NCI-H1417 (cell line): ENCODE measurements around the gene NSUN4.
"Not testable (repeated sequence)": the region's sequence is repeated elsewhere in the genome, so short reads cannot be mapped to it uniquely, and the experiment has no call there.

Source experiments
- DNase-seq, 3 experiments: peaks; one replicate each; lab custom pipeline; 2025; lab: John Stamatoyannopoulos, UW

Gene NSUN4

DNA sequence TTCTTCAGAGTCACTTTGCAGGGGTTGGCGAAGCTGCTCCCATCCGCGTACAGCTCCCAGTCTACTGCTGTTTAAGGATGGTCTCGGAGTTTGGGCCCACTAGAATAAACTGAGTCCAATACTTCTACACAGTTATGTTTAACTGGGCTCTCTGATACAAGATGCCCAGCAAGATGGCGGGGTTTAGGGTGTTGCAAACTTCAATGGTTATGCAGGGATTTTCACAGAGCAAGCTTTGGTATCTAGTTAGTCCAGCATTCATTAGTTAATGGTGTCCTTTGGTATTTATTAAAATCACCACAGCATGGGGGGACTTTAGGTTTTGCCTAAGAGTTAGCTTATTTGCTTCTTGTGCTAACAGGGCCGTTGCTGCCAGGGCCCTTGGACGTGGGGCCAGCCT lies 12.4 kb upstream of the NSUN4 start:
- DNase-seq, result not testable (repeated sequence)

DNA sequence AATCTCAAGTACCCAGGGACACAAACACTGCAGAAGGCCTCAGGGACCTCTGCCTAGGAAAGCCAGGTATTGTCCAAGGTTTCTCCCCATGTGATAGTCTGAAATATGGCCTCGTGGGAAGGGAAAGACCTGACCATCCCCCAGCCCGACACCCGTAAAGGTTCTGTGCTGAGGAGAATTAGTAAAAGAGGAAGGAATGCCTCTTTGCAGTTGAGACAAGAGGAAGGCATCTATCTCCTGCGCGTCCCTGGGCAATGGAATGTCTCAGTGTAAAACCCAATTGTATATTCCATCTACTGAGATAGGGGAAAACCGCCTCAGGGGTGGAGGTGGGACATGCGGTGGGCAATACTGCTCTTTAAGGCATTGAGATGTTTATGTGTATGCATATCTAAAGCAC lies 10.8 kb upstream of the NSUN4 start:
- DNase-seq, result not testable (repeated sequence)

DNA sequence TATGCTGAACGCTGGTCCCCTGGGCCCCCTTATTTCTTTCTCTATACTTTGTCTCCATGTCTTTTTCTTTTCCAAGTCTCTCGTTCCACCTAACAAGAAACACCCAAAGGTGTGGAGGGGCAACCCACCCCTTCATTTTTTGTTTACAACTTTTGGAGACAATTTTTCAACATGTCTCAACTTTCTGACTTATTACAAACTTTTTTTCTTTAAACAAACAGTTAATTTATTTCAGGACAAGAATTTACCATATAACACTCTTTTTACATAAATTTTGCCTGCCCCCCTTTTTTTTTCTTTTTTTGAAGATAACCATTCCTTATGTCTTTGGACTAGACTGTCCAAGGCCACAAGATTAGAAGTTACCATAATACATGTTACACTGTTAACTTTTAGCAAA lies 10.2 kb upstream of the NSUN4 start:
- not testable (repeated sequence) for DNase-seq

DNA sequence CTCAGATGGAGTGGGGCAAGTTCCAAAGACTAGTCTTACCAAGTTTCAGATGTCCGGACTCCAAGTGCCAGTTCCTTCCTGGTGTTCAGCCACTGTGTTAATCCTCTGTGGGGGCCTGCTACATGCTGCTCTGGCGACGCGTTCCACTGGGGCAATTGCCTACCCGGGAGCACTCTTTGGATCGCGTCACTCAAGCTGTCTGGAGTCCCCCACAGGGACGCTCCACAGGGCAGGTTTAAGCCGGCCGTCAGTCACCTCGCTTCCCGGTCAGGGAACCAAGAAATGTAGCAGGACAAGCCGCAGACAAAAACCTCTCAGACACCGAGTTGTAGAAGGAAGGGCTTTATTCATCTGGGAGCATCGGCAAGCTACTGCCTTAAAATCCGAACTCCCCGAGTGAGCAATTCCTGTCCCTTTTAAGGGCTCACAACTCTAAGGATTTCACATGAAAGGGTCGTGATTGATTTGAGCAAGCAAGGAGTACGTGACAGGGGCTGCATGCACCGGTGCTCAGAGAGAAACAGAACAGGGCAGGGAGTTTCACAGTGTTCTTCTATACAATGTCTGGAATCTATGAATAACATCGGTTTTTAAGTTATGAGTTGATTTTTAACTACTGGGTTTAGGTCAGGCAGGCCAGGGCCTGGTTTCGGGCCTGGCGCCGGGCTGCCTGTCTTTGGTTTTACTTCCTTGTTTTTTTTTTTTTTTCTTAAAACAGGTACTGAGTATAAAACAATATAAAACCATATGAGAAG lies 8.6 kb upstream of the NSUN4 start:
- not testable (repeated sequence) for DNase-seq

DNA sequence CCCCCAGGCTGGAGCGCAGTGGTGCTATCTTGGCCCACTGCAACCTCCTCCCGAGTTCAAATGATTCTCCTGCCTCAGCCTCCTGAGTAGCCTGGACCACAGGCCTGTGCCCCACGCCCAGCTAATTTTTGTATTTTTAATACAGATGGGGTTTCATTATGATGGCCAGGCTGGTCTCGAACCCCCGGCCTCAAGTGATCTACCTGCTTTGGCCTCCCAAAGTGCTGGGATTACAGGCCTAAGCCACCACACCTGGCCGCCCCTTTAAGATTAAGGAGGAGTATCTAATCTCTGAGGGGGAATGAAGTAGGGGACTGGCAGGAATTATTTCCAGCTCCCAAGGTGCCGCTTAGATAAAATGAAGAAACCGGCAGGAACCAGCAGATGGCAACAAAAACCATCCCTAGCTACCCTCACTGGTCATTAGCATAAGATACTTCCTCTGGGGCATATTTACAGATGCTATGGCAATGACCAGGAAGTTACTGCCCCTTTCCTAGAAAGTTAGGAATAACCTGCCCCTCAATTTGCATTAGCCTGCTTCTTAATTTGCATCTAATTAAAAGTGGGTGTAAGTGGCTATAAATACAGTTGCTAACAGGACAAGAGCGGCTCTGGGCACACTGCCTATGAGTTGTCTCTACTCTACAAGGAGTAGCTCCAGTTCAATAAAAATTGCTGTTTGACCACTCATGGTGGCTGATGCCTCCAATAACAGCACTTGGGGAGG lies 7.1 kb upstream of the NSUN4 start:
- peak in 2 of 3 experiments; percentile 9 to 25 for DNase-seq

DNA sequence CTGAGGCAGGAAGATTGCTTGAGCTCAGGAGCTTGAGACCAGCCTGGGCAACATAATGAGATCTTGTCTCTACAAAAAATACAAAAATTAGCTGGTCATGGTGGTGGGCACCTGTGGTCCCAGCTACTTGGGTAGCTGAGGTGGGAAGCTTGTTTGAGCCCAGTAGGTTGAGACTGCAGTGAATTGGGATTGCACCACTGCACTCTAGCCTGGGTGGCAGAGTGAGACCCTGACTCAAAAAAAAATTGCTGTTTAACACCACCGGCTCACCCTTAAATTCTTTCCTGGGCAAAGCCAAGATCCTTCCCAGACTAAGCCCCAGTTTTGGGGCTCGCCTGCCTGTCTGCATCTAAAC lies 6.6 kb upstream of the NSUN4 start:
- DNase-seq, result no peak

DNA sequence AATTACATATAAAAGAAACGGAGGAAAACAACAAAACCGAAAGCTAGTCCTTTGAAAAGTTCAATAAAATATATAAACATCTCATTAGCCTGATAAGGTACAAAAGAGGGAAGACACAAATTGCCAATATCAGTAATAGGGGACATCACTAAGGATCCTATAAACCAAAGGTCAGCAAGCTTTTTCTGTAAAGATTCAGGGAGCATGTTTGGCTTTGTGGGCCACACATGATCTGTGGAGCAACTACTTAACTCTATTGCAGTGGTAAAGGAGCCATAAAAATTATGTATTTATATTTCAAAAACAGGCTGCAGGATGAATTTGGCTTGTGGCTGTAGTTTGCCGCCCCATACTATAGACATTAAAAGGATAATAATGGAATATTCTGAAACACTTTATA lies 5.5 kb upstream of the NSUN4 start:
- DNase-seq, result no peak

DNA sequence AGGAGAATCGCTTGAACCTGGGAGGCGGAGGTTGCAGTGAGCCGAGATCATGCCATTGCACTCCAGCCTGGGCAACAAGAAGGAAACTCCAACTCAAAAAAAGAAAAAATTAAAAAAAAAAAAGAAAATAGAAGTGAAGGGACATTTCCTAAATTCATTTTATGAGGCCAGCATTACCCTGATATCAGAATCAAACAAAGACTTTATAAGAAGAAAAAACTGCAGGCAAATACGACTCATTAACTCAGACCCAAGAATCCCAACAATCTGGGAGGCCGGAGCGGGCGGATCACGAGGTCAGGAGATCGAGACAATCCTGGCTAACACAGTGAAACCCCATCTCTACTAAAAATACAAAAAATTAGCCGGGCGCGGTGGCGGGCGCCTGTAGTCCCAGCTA lies 3.2 kb upstream of the NSUN4 start:
- not testable (repeated sequence) for DNase-seq

DNA sequence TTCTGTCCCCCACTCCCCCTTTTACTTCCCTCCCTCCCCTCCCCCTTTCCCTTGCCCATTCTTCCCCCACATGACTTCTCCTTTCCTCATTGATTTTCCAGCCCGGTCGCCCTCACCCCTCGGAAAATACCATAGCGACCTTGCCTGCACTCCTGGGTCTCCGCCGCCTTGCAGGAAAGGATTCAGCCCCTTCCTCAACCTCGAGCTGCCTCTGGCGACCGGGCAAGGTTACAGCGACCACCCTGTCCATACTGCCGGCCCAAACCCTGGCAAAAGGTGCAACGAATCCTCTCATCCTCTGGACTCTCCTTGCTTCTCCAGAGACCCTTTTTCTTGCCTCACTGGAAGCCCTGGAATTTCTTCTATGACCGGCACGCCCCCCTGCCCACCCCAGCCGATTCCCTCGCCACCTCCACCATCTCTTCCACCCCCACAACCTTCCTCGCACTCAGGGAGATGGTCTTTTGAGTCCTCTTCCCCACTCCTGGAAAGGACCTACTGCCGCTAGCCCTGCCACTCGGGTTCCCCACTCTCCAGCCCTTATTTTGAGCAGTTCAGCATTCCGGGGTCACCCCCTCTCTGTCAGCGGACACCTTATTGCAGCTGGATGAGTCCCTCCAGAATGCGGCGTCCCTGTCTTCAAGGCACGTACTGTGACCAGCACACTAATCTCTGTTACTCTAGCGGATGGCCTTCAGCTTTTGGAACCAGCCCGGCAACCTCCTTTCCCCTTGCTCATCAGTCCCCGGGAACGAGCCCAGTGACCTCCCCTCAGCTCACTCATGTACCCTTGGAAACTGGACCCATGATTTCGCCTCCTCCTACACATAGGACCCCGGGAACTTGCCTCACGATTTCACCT lies 846 bp downstream of the NSUN4 start:
- DNase-seq, result no peak

DNA sequence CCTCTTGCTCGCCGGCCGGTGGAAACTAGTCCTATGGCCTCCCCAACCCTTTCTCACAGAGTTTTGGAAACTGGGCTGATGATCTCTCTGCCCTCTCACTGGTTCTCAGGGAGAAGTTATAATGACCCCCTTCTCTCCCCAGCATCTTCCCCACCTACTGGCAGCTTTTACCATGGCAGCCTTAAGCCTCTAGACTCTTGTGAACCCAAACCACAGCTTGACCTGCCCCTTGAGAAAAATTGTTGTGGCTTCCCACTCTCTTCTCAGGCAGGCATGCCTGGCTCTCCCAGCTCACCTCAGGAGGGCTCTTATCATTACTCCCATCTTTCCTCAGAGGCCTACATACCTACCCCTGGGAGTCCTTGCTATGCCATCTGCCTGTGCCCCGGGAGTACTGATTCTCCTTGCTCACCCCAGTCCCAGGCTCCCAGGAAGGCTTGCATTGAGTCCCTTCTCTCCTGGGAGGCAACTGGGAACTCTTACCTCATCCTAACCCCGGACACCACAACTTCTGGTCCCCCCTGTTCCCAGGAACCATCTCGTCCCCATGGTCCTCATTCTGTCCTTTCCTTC lies 1.6 kb downstream of the NSUN4 start:
- peak in 1 of 3 experiments; percentile 9 for DNase-seq

DNA sequence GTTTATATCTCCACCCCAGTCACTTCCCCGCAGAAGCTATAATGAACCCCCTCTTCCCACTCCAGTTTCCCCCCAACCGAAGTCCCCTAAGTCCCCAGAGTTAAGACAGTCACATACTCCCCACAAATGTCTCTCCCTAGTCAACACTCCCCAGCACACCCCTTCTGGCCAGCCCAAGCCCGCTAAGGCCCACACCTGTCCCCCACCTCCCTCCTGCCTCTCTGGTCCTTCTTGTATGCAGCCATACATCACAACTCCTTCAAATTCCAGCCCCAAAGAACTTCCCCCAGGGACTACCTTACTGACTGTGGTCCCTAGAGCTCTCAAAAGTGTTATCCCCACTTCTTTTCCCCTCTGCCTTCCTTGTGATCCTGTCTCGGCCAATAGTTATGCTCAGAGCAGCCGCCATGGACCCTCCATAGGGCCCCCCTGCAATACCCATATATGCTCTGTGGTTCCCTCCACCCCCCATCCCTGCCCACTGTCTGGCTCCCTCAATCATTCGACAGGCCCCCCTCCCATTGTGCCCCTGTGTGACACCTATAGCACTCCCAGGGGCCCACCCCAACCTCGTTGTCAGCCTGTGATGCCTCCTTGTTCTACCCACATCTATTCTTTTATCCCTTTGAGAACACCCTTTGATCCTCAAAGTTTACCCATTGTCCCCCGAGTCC lies 2.2 kb downstream of the NSUN4 start:
- no peak for DNase-seq

DNA sequence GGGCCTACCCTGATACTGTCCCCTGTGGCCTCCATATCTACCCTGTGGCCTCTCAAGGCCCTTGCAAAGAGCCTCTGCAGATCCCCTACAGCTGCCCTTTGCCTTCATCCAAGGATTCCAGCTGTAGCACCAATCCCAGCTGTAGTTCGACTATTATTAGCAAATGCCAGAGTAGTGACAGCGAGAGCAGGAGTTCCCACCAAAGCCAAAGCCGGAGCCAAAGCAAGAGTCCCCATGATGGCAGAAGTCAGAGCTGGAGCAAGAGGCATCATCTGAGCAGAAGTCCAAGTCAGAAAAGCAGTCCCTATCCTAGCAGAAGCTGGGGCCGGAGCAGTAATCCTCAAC lies 2.7 kb downstream of the NSUN4 start:
- DNase-seq, result no peak

DNA sequence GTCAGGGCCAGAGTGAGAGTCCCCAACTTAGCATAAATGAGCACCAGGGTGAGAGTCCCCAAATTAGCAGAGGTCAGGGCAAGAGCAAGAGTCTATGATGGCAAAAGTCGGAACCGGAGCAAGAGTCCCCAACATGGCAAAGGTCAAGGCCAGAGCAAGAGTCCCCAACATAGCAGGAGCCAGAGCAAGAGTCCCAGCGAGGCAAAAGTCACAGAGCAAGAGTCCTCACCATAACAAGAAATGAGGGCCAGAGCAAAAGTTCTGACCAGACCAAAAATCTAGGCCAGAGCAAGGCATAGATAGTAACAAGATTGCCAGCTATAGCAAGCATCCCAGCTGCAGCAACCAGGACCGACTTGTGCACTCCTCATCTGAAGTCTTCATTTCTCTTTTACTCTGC lies 3.1 kb downstream of the NSUN4 start:
- DNase-seq, result no peak

DNA sequence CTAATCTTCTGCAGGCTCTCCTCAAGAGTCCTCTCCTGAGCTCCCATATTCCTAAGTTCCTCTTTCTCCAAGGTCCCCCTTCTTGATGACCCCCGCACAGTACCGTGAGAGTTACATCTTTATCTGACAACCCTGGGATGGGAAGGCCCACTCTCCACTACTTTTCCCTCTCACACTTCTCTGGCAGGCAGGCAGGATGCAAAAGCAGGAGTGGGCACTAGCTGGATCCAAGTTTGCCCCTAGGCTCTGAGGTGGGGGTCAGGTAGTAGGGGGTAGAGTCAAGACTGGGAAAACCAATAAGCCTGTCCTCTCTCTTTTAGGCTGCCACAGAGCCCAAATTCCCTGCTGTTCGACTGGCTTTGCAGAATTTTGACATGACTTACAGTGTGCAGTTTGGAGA lies 3.9 kb downstream of the NSUN4 start:
- DNase-seq, result no peak

DNA sequence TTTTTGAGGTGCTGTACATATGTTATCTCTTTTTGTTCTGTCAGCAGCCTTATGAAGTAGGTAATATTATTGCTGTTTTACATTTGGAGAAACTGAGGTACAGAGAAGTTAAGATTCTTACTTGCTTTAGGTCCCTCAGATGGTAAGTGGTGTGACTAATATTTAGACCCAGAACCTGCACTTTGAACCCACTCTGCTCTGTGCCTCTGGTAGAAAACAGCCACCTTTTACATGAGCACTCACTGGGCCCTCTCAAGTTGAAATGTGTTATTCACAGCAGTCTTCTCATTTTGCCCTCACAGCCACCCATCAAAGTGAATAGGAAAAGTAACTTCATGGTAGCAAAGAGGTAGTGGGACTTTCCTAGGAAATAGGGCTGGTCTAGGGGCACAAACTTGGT lies 4.7 kb downstream of the NSUN4 start:
- no peak for DNase-seq

DNA sequence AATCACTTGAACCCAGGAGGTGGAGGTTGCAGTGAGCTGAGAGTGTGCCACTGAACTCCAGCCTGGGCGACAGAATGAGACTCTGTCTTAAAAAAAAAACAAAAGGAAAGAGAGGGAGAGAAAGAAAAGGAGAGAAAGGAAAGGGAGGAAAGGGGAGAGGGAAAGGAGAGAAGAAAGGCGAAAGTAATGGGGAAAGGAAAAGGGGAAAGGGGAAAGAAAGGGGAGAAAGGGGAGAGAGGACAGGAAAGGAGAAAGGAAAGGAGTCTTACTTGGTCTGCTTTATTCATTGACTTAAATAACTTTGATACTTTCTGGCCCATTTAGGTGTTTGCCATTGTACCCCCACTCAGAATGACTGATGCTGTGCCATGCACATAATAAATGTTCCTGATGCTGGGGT lies 11.8 kb downstream of the NSUN4 start:
- no peak for DNase-seq

DNA sequence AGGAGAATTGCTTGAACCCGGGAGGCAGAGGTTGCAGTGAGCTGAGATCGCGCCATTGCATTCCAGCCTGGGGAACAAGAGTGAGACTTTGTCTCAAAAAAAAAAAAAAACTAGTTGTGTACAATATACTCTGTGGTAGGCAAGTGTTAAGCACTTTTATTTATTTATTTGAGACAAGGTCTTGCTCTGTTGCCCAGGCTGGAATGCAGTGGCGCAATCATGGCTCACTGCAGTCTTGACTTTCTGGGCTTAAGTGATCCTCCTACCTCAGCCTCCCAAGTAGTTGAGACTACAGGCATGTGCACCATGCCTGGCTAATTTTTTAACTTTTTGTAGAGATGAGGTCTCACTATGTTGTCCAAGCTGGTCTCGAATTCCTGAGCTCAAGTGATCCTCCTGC lies 15.3 kb downstream of the NSUN4 start:
- not testable (repeated sequence) for DNase-seq

DNA sequence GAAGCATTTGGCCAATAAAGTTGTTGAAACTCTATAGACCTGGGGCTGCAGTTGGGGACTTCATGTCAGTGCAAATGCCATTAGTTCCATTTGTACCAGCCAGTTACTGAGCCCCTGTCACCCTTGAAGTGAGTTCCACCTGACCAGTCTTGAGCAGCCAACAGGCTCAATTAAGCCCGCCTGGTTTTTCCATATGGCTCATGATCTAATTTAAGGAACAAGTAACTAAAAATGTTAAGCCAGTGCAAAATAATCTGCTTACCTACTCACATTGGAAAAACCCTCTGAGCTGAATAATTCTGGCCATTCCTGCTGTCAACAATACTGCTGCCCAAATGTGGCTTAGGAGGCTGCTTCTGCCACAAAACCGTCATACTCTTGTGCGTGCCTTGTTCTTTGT lies 21.6 kb downstream of the NSUN4 start:
- no peak for DNase-seq

DNA sequence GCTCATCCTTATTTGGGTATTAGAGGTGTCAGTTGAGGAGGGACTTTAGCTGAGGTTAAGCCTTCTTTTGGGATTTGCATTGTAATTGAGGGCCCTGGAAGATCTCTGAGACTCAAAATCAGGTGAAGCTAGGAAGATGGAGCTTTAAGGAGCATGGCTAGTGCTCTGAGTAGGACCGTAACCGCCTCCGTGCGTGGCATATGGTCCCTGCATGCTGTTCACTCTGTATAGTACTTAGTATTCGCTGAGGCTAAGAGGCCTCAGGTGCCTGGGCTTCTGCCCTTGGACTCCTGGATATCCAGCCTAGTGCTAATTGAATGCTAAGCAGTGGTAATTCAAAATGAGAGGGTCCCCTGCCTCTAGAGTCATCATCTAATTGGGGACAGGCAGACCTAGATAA lies 22.5 kb downstream of the NSUN4 start:
- DNase-seq, result no peak

DNA sequence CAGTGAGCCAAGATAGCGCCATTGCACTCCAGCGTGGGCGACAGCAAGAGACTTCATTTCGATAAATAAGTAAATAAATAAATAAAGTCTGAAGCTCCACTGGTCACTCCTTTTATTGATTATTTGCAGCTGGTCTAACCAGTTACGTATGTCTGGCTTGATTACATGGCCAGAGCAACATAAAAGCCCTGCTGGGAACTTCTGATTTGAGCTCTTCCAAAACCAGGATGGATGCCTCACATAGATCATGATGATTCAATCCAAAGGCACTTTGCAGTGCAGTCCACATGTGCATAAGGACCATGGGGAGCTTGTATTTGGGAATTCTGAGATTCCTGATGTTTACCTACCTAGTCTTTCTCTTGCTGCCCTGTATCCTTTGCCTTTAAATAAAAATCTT lies 24.0 kb downstream of the NSUN4 start:
- DNase-seq, result no peak

DNA sequence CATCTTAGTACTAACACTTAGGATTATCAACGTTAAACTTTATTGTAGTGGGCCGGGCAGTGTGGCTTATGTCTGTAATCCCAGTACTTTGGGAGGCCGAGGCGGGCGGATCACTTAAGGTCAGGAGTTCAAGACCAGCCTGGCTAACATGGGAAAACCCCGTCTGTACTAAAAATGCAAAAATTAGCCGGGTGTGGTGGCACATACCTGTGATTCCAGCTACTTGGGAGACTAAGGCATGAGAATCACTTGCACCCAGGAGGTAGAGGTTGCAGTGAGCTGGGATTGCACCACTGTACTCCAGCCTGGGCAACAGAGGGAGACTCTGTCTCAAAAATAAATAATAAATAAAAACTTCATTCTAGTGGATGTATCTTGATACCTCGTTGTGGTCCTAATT lies 25.2 kb downstream of the NSUN4 start:
- not testable (repeated sequence) for DNase-seq

DNA sequence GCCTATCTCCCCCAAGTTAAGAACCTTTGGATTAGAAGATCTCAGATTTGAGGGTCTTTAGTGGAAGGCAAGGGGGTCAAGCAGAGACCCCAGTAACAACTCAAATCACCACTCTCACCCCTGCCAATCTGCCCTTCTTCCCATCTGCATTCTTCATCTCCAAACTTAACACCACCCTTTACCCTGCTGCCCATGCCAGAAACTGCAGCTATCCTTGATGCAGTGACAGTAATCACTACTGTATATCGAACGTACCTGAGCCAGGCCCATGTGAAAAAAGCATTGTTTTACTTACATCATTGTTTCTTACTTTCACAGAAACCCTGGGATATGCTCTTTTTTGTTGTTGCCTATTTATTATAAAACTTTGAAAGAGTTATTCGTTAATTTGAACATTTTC lies 26.5 kb downstream of the NSUN4 start:
- DNase-seq, result no peak
